Mammary epithelial cell (primary cell): ENCODE measurements around the gene SPEM2.

Source experiments
- EZH2 ChIP-seq: IDR thresholded peaks from 2 replicates; pipeline ENCODE4 v1.6.1; 2012; ENCODE audit warnings: low read length, inconsistent platforms, borderline replicate concordance
- TF ChIP-seq, protein P1 (sequence below), 2 donors: IDR thresholded peaks in 1 of 2; conservative IDR thresholded peaks in 1 of 2; 2 replicates each; pipeline ENCODE4 v1.5.1; 2011 to 2012; ENCODE audit warnings: inconsistent platforms in 2 of 2, low read length in 2 of 2, mild to moderate bottlenecking in 2 of 2, control low read depth in 1 of 2, low read depth in 1 of 2; ENCODE audit not compliant: insufficient read depth in 1 of 2; ENCODE audit errors: extremely low read depth in 1 of 2

DNA sequence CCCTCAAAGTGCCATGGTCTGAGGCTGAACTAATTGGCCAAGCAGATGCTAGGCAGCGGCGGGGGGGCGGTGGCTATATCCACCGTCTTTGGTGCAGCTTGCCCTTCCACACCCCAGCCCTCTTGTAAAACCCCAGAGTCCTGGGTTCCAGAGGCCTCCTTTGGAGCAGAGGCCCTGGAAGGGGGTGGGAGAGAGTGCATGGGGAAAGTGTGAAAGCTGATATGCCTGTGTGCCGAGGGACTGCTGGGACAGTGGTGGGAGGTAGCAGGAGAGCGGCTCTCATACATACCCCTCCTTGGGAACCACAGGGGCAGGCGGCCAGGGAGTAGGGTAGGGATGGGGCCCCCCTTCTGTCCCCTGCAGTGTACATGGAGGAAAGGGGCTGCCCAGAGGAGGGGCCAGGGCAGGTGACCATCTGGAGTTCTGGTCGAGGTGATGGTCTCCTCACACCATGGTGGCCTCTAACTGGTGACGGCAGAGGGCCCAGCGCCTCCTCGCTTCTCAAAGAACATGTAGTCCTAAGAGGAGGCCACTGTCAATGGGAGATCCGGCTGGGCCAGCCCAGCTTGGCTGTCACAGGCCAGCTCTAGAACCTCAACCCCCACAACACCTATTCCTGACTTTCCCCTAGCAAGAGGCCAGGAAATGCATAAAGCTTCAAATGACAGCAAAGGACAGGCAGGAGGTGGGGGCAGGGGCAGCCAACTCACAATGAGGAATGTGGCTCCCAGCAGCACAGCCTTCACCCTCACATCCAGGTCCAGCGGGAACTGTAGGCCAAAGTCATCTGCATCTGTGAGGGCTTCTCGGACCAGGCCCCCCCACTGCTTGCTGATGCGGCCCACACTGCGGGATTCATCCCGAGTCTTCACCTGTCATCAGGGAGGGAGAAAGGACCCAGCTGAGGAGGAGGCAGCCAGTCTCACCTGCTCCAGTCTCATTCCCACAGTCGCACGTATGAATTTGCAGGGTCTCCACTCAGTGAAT lies 35.2 kb upstream of the SPEM2 start:
- no peak for TF ChIP-seq EZH2
- TF ChIP-seq, protein P1, sequence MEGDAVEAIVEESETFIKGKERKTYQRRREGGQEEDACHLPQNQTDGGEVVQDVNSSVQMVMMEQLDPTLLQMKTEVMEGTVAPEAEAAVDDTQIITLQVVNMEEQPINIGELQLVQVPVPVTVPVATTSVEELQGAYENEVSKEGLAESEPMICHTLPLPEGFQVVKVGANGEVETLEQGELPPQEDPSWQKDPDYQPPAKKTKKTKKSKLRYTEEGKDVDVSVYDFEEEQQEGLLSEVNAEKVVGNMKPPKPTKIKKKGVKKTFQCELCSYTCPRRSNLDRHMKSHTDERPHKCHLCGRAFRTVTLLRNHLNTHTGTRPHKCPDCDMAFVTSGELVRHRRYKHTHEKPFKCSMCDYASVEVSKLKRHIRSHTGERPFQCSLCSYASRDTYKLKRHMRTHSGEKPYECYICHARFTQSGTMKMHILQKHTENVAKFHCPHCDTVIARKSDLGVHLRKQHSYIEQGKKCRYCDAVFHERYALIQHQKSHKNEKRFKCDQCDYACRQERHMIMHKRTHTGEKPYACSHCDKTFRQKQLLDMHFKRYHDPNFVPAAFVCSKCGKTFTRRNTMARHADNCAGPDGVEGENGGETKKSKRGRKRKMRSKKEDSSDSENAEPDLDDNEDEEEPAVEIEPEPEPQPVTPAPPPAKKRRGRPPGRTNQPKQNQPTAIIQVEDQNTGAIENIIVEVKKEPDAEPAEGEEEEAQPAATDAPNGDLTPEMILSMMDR (conservative IDR thresholded peaks at IDR 0.05 in 1 of 2, IDR thresholded peaks at IDR 0.05 in 1 of 2; ENCODE audit: extremely low read depth in 1 of 2, insufficient read depth in 1 of 2, low read depth in 1 of 2, low read length in 2 of 2): no peak
